HepG2 (cell line): Measurements from ENCODE around the gene AGAP1. TPM values are rescaled to one million over a fixed set of nuclear protein-coding genes. Genes with fewer than 3 reads are reported as not detected.

Experiments
- BHLHE40 ChIP-seq: IDR thresholded peaks from 2 replicates; pipeline ENCODE4 v1.6.1; 2011; ENCODE audit warnings: low read length, improper control_type of control experiment
- FOSL2 ChIP-seq: sonication (generic); formaldehyde crosslinking; IDR thresholded peaks from 2 replicates; pipeline ENCODE4 v1.4.0; 2020; ENCODE audit warnings: missing genetic modification reagents
- MIXL1 ChIP-seq: IDR thresholded peaks from 2 replicates; pipeline ENCODE4 v1.6.1; 2016
- SMAD3 ChIP-seq: sonication (generic); formaldehyde crosslinking; IDR thresholded peaks from 2 replicates; pipeline ENCODE4 v1.4.0; 2020; ENCODE audit warnings: missing genetic modification reagents
- SMARCC2 ChIP-seq: fragments of 450-650 bp; IDR thresholded peaks from 2 replicates; pipeline ENCODE4 v1.6.1; 2017; ENCODE audit warnings: antibody characterized with exemption, mild to moderate bottlenecking
- SOX5 ChIP-seq: IDR thresholded peaks from 2 replicates; pipeline ENCODE4 v1.6.1; 2016; ENCODE audit warnings: borderline replicate concordance
- YEATS4 ChIP-seq: sonication (generic); formaldehyde crosslinking; IDR thresholded peaks from 2 replicates; pipeline ENCODE4 v1.4.0; 2020; ENCODE audit warnings: missing genetic modification reagents, borderline replicate concordance
- ZZZ3 ChIP-seq: sonication (generic); formaldehyde crosslinking; IDR thresholded peaks from 2 replicates; pipeline ENCODE4 v1.4.0; 2020; ENCODE audit warnings: missing genetic modification reagents, mild to moderate bottlenecking, borderline replicate concordance
- polyA plus RNA-seq, 8 experiments: library from polyadenylated mRNA; depleted of rRNA in 3 of 8; stranded (reverse) in 7 of 8; unstranded in 1 of 8; fragments of >200 nt; fragmentation: Illumina TruSeq in 4 of 8; extraction: Trizol in 4 of 8; gene quantifications; 2 replicates each; pipeline versions ENCODE4 v1.2.1 to v1.2.3, GENCODE V29; 2011 to 2016; ENCODE audit warnings: low read depth in 4 of 8, missing spikeins in 1 of 8, mixed read lengths in 1 of 8; ENCODE audit not compliant: insufficient read depth in 1 of 8
- total RNA-seq, 5 experiments: library from RNA; depleted of rRNA; stranded (reverse); fragments of >200 nt; fragmentation: Illumina TruSeq; extraction: Trizol; gene quantifications; 2 replicates each; pipeline ENCODE4 v1.2.3, GENCODE V29; 2016; ENCODE audit warnings: low read depth in 1 of 5
- TF ChIP-seq, protein P1 (sequence below): sonication (generic); formaldehyde crosslinking; IDR thresholded peaks from 2 replicates; pipeline ENCODE4 v1.4.0; 2020; ENCODE audit warnings: missing genetic modification reagents
- TF ChIP-seq, protein P2 (sequence below): IDR thresholded peaks from 2 replicates; pipeline ENCODE4 v1.6.1; 2018; ENCODE audit warnings: missing genetic modification reagents
- TF ChIP-seq, protein P3 (sequence below): sonication (generic); formaldehyde crosslinking; IDR thresholded peaks from 2 replicates; pipeline ENCODE4 v1.8.0; 2022; ENCODE audit warnings: mild to moderate bottlenecking, missing genetic modification reagents, moderate library complexity
- TF ChIP-seq, protein P4 (sequence below): sonication (generic); formaldehyde crosslinking; IDR thresholded peaks from 2 replicates; pipeline ENCODE4 v1.5.0; 2020; ENCODE audit warnings: missing genetic modification reagents, mild to moderate bottlenecking, borderline replicate concordance
- TF ChIP-seq, protein P5 (sequence below): sonication (generic); formaldehyde crosslinking; IDR thresholded peaks from 2 replicates; pipeline ENCODE4 v1.5.1; 2020; ENCODE audit warnings: mild to moderate bottlenecking, missing genetic modification reagents, moderate library complexity

AGAP1 gene
- total and polyA plus RNA-seq, 2 of the 13 experiments (the other 11 are each of a cell fraction or from before 2014, with no cell fraction given), result 21.2 to 32.7 TPM

DNA sequence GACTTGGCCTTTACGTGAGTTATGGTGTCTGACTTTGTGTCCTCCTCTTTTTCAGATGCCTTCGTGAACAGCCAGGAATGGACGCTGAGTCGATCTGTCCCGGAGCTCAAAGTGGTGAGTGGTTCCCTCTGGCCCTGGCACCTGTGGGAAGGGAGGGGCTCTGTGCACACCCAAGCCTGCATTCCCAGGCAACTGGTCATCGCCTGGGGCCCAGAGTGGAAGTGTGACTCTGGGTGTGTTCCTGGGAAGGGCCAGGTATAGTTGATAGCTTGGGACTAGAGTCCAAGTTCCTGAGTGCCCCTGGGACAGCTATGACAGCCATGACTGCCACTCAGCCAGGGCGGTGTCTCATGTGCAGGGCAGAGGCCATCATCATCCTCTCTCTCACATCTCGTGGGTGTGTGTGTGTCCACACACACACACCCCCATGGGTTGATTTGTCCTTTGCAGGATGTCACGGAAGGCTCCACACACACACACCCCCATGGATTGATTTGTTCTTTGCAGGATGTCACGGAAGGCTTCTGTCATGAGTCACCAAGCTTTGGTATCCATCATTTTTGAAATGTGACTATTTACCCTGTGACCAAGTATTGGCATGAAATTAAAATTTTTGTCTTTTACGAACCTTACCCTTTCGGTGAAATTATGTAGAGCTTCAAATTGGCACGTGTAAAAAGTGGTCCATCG is 215.4 kb downstream of the AGAP1 start (continued):
- TF ChIP-seq, protein P1, sequence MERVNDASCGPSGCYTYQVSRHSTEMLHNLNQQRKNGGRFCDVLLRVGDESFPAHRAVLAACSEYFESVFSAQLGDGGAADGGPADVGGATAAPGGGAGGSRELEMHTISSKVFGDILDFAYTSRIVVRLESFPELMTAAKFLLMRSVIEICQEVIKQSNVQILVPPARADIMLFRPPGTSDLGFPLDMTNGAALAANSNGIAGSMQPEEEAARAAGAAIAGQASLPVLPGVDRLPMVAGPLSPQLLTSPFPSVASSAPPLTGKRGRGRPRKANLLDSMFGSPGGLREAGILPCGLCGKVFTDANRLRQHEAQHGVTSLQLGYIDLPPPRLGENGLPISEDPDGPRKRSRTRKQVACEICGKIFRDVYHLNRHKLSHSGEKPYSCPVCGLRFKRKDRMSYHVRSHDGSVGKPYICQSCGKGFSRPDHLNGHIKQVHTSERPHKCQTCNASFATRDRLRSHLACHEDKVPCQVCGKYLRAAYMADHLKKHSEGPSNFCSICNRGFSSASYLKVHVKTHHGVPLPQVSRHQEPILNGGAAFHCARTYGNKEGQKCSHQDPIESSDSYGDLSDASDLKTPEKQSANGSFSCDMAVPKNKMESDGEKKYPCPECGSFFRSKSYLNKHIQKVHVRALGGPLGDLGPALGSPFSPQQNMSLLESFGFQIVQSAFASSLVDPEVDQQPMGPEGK, result peak; percentile 5; the same call in 1 of the 2 replicates
- TF ChIP-seq, protein P2, sequence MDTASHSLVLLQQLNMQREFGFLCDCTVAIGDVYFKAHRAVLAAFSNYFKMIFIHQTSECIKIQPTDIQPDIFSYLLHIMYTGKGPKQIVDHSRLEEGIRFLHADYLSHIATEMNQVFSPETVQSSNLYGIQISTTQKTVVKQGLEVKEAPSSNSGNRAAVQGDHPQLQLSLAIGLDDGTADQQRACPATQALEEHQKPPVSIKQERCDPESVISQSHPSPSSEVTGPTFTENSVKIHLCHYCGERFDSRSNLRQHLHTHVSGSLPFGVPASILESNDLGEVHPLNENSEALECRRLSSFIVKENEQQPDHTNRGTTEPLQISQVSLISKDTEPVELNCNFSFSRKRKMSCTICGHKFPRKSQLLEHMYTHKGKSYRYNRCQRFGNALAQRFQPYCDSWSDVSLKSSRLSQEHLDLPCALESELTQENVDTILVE (CRISPR knock-in tag), result no peak
- TF ChIP-seq SMAD3 (CRISPR knock-in tag) (no peak), BHLHE40 (no peak), ZZZ3 (CRISPR knock-in tag) (no peak), MIXL1 (no peak), FOSL2 (peak; percentile 43; the same call in 1 of the 2 replicates), YEATS4 (CRISPR knock-in tag) (no peak), SOX5 (CRISPR knock-in tag) (no peak), SMARCC2 (no peak)
- TF ChIP-seq, protein P3, sequence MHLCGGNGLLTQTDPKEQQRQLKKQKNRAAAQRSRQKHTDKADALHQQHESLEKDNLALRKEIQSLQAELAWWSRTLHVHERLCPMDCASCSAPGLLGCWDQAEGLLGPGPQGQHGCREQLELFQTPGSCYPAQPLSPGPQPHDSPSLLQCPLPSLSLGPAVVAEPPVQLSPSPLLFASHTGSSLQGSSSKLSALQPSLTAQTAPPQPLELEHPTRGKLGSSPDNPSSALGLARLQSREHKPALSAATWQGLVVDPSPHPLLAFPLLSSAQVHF (CRISPR knock-in tag), result no peak
- TF ChIP-seq, protein P4, sequence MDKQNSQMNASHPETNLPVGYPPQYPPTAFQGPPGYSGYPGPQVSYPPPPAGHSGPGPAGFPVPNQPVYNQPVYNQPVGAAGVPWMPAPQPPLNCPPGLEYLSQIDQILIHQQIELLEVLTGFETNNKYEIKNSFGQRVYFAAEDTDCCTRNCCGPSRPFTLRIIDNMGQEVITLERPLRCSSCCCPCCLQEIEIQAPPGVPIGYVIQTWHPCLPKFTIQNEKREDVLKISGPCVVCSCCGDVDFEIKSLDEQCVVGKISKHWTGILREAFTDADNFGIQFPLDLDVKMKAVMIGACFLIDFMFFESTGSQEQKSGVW, result no peak
- TF ChIP-seq, protein P5, sequence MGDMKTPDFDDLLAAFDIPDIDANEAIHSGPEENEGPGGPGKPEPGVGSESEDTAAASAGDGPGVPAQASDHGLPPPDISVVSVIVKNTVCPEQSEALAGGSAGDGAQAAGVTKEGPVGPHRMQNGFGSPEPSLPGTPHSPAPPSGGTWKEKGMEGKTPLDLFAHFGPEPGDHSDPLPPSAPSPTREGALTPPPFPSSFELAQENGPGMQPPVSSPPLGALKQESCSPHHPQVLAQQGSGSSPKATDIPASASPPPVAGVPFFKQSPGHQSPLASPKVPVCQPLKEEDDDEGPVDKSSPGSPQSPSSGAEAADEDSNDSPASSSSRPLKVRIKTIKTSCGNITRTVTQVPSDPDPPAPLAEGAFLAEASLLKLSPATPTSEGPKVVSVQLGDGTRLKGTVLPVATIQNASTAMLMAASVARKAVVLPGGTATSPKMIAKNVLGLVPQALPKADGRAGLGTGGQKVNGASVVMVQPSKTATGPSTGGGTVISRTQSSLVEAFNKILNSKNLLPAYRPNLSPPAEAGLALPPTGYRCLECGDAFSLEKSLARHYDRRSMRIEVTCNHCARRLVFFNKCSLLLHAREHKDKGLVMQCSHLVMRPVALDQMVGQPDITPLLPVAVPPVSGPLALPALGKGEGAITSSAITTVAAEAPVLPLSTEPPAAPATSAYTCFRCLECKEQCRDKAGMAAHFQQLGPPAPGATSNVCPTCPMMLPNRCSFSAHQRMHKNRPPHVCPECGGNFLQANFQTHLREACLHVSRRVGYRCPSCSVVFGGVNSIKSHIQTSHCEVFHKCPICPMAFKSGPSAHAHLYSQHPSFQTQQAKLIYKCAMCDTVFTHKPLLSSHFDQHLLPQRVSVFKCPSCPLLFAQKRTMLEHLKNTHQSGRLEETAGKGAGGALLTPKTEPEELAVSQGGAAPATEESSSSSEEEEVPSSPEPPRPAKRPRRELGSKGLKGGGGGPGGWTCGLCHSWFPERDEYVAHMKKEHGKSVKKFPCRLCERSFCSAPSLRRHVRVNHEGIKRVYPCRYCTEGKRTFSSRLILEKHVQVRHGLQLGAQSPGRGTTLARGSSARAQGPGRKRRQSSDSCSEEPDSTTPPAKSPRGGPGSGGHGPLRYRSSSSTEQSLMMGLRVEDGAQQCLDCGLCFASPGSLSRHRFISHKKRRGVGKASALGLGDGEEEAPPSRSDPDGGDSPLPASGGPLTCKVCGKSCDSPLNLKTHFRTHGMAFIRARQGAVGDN (CRISPR knock-in tag), result peak; percentile 29
